HG03520 (cell line): Measurements from ENCODE around the gene RNF4.
A peak's percentile ranks its signal among the peaks of the same experiment; 100 is the strongest.
"Not testable (repeated sequence)": the region's sequence is repeated elsewhere in the genome, so short reads cannot be mapped to it uniquely, and the experiment has no call there.

Source experiments
- ATAC-seq: cut with Tn5 transposase; IDR thresholded peaks from one replicate; pipeline ENCODE4 v1.9.1; 2021; ENCODE audit warnings: mild to moderate bottlenecking, moderate library complexity; ENCODE audit not compliant: unreplicated experiment

The RNF4 gene, protein sequence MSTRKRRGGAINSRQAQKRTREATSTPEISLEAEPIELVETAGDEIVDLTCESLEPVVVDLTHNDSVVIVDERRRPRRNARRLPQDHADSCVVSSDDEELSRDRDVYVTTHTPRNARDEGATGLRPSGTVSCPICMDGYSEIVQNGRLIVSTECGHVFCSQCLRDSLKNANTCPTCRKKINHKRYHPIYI

DNA sequence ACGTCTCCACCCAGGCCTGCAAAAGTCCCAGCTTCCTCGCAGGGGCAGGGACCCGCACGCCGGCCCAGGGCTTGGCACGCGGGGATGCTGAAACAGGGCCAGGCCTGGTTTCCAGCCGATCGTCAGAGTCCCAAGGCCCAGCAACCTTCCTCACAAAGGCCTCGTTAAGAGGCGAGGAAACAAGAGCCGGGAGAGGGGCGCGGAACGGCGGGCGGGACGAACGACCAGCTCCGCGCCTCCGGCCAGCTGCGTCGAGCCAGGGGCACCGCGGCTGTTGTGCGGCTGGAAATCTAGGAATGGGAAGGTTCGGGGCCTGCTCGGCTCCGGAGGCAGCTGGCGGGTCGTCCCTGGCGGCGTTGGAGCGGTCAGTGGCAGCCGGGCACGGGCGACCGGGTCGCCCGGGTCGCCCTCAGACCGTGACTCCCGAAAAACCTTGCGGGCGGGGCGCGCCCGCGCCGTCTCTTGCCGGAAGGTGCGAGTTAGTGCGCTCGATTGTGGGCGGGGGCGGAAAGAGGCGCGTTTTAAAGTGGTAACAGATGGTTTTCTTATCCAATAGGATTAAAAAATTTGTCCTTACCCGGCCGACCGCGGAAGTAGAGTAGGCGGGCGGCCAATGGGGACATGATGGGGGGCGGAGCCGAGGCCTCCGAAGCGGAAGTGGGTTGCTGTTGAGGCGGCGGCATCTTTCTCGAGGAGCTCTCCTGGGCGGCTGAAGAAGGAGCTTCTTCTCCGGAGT lies at the start of gene RNF4:
RNF4 (plus strand) TSS at position 651 of the 736 bp plus-strand sequence. CDS start 21,388 bp downstream, outside the sequence.
- ATAC-seq = peak; percentile 73

DNA sequence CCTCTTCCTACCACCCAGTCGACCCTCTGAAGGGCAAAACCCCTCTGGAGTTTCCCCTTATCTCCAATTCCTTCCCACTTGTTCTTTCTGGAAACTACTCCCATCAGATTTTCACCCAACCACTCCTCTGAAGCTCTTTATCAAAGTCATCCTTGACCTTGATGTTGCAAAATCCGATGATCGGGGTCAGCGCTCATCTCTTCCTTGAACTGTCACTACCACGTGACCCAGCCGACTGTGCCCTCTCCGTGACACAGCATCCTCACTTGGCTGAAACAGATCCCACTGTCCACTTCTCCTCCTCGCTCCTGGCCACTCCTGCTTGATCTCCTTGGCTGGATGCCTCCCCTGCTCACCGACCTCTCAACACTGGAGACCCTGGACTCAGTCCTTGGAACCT lies 49.1 kb upstream of the RNF4 start:
- ATAC-seq = no peak

DNA sequence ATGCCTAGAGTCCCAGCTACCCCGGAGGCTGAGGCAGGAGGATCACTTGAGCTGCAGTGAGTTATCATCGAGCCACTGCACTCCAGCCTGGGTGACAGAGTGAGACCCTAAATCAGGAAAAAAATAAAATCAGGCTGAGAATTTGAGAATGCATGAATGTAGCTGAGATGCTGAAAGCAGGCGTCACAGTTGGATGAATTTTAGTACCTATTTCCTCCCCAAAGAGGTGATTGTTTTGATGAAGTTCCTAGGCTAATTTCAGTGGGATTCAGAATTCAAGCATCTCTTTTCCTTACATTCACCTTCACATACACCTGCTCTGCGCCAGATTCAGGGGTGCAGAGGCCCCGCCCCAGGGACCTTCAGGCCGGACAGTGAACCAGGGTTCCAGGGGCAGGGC lies 47.0 kb upstream of the RNF4 start:
- no peak for ATAC-seq

DNA sequence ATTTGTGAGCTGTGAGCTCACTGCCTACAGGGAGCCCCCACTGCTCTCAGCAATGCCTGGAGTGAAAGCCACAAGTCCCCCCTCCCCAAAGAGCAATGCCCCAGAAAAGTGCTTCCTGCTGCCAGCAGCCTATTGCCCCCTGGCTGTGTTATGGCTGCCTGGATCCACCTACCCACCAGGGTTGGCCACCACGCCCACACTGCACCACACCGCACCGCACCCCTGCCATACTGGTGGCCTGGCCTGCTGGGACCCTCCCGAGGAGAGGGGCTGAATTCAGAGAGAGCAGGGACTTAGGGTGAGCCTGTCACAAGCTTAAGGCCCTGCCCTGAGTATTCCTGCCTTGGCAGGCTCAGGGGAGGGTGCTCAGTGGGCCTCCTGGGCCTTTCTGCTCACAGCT lies 45.8 kb upstream of the RNF4 start:
- ATAC-seq = no peak

DNA sequence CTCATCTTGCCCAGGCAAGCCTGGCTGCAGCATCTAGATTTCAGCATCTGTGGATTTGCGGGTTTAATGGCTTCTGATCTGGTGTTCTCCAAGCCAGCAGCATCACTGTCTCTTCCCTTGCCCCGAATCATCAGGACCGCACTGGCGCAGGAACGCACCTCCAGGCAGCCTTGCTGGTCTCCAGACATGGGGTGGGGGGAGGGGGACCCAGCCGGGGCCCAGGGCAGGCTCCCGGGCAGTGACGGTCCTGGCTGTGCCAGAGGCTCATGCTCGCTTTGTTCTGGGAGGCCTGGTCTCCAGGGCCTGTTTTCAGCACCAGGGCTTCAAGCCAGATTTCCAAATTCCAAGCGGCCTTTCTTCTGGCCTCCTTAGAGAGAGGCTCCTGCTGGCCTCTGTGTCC lies 45.2 kb upstream of the RNF4 start:
- ATAC-seq = no peak

DNA sequence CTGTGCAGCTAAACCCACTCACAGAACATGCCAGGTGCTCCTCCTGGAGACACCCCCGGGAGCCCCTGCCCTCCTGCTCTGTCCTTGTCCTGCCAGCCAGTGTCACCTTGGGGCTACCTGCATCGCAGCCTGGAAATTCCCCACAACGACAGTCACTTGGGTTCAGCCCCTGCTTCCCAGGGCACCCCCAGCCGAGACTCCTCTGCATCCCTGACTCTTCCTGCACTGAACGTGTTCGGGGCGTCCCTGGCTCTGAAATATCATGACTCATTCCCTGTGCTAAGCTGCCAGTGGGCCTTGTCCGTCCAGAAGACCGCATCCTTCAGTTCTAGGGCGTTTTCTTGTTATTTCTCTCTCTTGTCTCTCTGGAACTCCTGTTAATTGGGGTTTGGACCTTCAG lies 44.3 kb upstream of the RNF4 start:
- no peak for ATAC-seq

DNA sequence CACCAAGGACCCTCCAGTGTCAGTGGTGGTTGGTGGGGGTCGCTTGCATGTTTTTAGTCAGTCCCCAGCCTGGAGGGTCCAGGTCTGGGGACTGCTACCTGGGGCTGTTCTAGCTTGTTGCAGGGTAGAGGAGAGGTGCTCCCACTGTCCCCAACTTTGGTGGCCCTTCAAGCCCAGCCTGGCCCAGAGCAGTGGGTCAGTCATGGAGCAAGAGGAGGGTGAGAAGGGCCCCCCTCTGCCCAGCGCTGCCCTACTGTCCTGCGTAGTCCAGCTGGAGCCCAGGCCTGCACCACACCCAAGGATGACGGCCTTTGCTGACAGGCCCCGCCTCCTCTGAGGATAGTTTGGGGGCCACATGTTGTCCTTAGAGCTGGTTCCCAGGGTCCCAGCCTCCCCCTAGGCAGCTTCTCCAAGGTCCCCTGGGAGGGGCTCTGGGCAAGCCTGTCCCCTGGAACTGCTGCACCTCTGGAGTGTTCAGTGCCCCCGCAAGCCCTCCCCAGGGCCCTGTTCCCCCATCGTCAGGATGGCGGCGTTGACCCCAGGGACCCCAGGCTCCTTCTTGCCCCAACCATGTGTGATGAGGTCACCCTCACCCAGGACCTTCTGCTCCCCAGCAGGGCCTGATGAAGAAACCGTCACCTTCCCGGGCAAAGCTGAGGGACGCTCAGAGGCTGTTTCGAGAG lies 43.4 kb upstream of the RNF4 start:
- ATAC-seq = no peak

DNA sequence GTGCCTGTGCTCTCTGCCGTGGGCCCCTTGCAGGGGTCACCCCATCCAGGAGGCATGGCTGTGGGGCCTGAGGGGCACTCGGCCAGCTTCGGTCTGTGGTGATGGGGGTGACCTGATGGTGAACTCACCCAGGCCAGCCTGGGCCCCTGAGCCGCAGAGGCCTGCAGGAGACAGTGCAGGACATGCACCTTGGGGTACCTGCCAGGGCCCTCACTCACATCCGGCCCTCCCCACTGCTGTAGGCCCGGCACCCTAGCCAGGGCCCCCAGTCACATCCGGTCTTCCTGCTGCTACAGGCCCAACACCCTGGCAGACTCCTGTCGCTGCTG lies 42.9 kb upstream of the RNF4 start:
- ATAC-seq = no peak

DNA sequence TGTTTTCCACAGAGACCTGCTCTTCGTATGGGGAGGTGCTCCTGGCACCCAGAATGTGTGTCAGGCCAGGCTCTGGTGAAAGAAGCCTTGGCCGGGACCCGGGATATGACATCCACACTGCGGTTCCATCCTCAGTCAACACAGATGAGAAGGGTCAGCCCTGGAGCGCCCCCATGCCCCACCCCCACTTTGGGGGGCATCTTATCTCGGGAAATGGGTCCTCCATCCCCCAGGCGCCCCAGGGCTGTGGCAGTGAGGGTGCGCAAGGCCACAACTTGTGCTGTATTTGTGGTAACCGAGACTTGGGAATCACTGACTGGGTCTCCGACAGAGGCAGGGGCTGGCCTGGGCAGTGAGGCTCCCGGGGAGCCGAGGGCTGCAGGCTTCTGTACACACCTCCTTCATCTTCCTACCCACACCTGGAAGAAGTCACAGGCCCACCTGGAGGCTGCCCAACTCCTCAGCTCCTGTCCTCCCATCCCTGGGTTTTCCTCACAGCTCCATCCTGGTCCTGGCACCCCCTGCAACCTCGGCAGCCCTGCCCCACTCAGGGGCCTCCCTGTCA lies 42.1 kb upstream of the RNF4 start:
- ATAC-seq = no peak

DNA sequence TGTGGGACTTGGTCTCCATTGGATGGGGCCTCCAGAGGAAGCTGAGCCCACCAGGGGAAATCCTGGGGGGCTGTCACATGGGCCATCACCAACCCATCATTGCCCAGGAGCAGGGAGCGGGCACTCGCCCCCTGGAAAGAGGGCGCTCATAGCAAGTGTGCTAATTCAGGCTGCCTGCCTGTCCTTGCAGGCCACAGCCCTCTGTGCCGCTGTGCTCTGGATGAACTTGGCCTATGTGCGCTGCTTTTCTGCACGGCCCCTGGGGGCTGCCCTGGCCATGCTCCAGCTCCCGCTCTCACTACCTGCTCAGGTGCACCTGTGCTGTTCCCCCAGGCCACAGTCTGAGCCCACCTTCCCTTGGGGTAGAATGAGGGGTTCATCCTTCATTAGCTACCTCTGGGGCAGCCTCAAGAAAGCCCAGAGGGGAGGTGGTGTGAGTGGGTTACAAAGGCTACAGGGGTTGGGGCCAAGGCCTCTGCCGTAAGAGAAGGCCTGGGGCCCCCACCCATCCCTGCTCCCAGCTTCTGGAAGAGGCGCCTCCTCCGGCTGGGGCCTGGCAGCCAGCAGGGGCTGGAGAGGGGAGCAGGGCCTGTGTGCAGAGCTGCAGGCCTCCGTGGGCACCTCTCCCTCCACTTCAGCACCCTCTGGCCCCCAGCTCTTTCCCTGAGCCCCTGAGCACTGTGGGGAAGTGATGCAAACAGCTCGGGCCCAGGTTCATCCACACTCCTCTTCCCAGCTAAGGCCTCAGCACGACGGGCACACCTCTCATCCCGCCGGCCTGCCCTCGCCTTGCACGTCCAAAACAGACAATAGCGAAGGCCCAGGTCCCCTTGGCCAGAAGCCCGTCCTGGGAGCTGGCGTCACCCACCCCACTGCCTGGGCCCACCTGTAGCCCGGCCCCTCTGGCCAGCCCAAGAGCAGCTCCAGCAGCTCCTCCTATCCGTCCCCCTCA lies 41.2 kb upstream of the RNF4 start:
- ATAC-seq = no peak

DNA sequence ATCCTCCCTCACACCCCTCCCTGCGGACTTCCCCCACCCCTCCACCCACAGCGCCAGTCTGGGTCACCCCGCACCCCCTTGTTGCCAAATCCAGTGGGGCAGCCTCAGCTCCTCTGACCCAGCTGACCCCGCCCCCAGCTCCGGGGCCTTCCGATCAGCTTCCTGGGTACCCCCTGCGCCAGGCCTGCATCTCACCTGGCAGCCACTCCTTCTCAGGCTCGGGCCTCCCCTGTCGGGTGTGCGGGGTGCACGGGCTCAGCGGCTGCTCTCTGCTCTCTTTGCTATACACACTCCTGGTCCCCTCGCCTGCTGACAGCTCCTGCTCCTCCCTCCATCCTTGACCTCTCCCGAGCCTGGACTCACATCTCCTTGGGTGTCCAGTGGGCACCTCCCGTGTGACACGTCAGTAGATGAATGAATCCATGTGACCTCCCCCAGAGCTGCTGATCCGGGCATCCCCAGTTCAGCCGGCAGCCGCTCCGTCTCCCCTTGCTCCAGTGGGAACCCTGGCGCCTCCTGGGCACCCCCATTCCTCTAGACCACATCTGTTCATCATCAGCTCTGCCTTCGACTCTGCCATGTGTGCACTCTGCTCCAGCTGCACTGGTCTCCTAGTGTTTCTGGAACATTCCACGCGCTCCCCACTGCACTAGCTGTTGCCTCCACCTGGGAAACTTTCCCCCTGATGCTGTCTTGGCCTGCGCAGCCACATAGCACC lies 40.3 kb upstream of the RNF4 start:
- no peak for ATAC-seq

DNA sequence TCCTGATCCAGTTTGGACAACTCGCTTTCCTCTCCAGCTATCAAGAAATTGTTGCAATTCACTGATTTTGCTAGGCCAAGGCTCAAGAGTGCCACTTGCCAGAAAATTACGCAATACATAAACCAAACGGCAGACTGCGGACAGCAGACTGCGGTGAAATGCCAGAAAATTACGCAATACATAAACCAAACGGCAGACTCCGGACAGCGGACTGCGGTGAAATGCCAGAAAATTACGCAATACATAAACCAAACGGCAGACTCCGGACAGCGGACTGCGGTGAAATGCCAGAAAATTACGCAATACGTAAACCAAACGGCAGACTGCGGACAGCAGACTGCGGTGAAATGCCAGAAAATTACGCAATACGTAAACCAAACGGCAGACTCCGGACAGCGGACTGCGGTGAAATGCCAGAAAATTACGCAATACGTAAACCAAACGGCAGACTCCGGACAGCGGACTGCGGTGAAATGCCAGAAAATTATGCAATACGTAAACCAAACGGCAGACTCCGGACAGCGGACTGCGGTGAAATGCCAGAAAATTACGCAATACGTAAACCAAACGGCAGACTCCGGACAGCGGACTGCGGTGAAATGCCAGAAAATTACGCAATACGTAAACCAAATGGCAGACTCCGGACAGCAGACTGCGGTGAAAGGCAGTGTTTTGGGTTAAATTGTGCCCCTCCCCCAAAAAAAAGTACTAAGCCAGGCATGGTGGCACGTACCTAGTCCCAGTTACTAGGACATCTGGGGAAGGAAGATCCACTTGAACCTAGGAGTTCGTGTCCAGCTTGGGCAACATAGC lies 38.8 kb upstream of the RNF4 start:
- not testable (repeated sequence) for ATAC-seq

DNA sequence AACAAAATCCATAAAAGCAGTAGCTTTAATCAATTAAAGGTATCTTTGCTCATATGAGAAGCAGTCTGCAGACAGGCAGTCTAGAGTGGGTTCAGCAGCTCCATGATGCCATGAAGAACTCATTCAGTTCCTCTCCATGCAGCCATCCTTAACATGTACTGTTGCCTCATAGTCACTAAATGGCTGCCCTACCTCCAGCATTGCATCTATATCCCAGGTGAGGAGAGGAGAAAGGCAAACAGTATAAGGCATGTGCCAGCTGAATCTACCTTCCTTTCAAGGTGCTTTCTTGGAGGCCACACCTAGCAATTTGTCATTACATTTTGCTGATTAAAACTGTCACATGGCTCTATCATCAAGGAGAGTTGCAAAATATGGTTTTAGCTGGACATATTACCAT lies 36.9 kb upstream of the RNF4 start:
- no peak for ATAC-seq

DNA sequence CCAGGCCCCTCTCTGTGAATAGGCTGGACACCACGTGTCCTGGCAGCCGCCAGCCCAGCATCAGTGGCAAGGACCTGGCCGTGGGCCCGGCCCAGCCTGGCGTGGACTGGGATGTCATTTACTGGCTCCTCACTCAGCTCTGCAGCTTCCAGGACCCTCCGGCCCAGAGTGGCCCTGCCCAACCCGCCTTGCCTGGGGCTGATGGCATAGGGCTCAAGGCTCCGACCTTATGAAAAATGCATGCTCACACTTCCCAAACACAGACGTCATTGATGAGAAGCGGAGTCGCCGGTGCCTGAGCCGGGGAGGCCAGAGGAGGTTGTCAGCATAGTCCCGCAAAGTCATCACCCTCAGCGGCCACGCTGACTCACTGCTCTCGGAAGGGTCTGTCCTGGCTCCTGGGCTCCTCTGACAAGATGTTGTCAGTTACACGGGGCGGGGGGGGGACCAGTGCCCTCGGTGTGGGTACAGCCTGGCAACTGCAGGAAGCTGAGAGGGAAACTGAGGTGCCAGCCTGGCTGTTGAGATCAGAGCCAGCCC lies 35.8 kb upstream of the RNF4 start:
- ATAC-seq = no peak

DNA sequence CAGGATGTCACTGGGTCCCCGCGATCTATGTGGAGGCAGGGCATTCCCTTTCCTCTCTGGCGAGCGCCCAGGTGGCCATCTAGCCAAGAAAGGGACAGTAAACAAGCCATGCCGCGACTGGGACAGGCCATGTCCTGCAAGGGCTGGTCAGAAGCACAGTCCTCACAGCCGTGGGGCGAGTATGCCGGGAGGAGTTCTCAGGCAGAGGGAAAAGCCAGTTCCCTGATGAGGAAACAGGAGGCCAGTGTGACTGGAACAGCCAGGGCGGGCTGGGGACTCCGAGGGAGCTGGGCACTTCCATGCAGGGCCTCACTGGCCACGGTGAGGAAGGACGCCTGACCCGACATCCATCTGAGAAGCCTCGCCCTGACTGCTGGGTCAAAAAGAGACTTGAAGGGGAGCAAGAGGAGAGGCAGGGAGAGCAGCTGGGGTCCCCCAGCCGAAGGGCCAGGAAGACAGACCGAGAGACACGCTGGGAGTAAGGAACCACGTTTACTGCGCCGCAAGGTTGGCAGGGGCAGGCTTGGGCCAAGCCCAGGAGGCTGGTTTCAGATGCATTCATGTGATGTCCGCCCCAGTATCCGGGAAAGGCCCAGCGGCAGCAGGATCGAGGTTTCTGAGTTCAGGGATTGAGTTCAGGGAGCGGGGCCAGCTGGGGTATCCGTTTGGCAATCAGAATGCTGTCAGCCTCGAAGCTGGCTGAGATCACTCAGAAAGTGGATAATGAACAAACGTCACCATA lies 35.1 kb upstream of the RNF4 start:
- ATAC-seq = no peak

DNA sequence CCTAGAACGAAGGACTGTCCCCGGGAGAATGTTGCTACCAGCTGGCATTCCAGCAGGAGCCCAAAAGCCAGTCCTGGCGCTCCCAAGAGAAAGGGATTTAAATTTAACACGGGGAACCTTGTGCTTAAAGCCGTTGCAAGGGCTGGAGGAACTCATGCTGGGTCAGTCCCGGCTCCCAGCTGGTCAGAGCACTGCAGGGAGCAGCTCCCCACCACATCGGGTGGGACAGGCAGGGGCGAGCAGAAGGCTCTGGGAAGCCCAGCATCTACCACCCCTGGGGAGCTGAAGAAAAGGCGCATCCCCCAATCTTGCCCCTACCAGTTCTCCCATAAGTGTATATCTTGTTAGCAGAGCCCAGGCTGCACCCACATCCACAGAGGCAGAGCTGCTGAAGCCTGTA lies 34.5 kb upstream of the RNF4 start:
- no peak for ATAC-seq

DNA sequence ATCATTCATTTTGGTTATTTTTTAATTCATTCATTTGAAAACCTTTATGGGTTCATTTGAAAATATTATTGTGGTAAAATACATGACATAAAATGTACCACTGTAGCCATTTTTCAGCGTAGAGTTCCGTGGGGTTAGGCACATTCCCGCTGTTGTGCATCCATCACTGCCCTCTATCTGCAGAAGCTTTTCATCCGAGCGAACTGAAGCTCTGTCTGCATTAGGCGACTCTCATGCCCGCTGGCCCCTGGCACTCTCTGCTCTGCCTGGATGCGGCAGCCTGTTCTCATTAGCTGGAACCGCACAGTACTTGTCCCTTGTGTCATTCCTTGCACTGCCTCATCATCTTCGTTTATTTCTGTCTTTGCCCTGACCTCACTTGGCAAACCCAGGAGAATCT lies 32.6 kb upstream of the RNF4 start:
- ATAC-seq = no peak

DNA sequence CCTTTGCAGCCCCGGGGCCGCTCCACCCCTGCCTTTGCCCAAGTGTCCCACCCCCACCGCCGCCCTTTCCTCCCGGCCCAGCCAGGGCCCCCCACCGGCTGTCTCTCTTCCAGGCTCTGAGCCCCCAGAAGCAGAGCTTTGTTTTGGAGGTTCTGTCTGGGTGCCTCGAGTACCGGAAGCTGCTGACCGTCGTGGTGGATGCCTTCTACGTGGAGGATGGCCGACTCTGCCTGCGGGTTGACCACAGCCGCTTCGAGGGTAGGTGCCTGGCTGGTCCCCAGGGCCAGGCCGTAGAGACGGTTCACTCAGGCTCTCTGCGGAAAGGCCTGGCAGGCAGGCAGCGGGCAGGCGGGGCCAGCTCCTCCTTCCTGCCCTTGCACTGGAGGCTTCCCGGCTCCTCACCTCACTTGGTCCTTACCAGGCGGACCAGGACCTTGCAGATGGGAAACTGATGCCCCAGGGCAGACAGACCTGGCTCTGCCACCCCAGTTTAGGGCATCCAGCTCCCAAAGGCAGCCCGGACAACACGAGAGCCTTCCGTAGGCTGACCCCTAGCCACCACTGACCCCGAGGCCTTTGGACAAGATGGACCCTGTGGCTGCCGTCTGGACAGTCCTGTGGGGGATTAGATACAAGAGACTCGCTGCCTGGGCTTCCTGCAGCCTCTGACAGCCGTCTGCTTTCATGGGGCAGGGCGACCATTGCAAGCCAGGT lies 32.0 kb upstream of the RNF4 start:
- ATAC-seq = no peak
